ENCODE measurements around the gene DDN.

The DDN gene

GRCh38 chr12:49008943-49009342, 9.8 kb upstream of the DDN start:
- Mint-ChIP-seq H3K36me3 (ENCODE audit: low read depth) (peaks cover 80% of the 10 kb centered on the region), H3K4me3 (no peak overlapping the region), H3K4me1 (ENCODE audit: low read depth) (no peaks in the 10 kb centered on the region), H3K27ac (no peak overlapping the region), H3K27me3 (no peaks in the 10 kb centered on the region), H3K9me3 (no peaks in the 10 kb centered on the region)

GRCh38 chr12:49000346-49000745, 1.2 kb upstream of the DDN start:
- no peaks in the 10 kb centered on the region for H3K9me3 Mint-ChIP-seq
- peaks cover 33% of the 10 kb centered on the region for H3K27me3 Mint-ChIP-seq
- H3K36me3 Mint-ChIP-seq (ENCODE audit: low read depth), result peaks cover 49% of the 10 kb centered on the region
- peaks cover 33% of the 10 kb centered on the region for H3K4me1 Mint-ChIP-seq (ENCODE audit: low read depth)
- H3K4me3 Mint-ChIP-seq, result no peak overlapping the region
- no peak overlapping the region for H3K27ac Mint-ChIP-seq

GRCh38 chr12:48998497-48999353, 450 bp downstream of the DDN start:
- no peaks in the 10 kb centered on the region for H3K9me3 Mint-ChIP-seq
- H3K27ac Mint-ChIP-seq, result no peak overlapping the region
- H3K4me3 Mint-ChIP-seq, result peak overlapping the region; percentile 74
- H3K27me3 Mint-ChIP-seq, result peaks cover 45% of the 10 kb centered on the region
- H3K36me3 Mint-ChIP-seq (ENCODE audit: low read depth), result peaks cover 34% of the 10 kb centered on the region
- H3K4me1 Mint-ChIP-seq (ENCODE audit: low read depth), result peaks cover 37% of the 10 kb centered on the region

GRCh38 chr12:48997719-48998496, 1.3 kb downstream of the DDN start:
- Mint-ChIP-seq H3K4me1 (ENCODE audit: low read depth) (peaks cover 37% of the 10 kb centered on the region), H3K27me3 (peaks cover 49% of the 10 kb centered on the region), H3K4me3 (peak overlapping the region; percentile 58), H3K36me3 (ENCODE audit: low read depth) (peaks cover 26% of the 10 kb centered on the region), H3K27ac (no peak overlapping the region), H3K9me3 (no peaks in the 10 kb centered on the region)

GRCh38 chr12:48996794-48997718, 2.1 kb downstream of the DDN start:
- Mint-ChIP-seq H3K27me3 (peaks cover 51% of the 10 kb centered on the region), H3K27ac (no peak overlapping the region), H3K36me3 (ENCODE audit: low read depth) (peaks cover 17% of the 10 kb centered on the region), H3K4me1 (ENCODE audit: low read depth) (peaks cover 37% of the 10 kb centered on the region), H3K9me3 (no peaks in the 10 kb centered on the region), H3K4me3 (peak overlapping the region; percentile 58)

- Mint-ChIP-seq H3K36me3 (ENCODE audit: low read depth) (peaks cover 1% of the 10 kb centered on the region), H3K4me1 (ENCODE audit: low read depth) (peaks cover 35% of the 10 kb centered on the region), H3K4me3 (peak overlapping the region; percentile 24), H3K27ac (no peak overlapping the region), H3K9me3 (no peaks in the 10 kb centered on the region), H3K27me3 (peaks cover 50% of the 10 kb centered on the region)
Observed at GRCh38 chr12:48995086-48995879, 3.9 kb downstream of the DDN start.

GRCh38 chr12:48994224-48995085, 4.7 kb downstream of the DDN start:
- Mint-ChIP-seq H3K9me3 (no peaks in the 10 kb centered on the region), H3K27ac (no peak overlapping the region), H3K36me3 (ENCODE audit: low read depth) (no peaks in the 10 kb centered on the region), H3K27me3 (peaks cover 52% of the 10 kb centered on the region), H3K4me1 (ENCODE audit: low read depth) (peaks cover 27% of the 10 kb centered on the region), H3K4me3 (no peak overlapping the region)

GRCh38 chr12:48993787-48994186, 5.4 kb downstream of the DDN start:
- Mint-ChIP-seq H3K27ac (no peak overlapping the region), H3K4me1 (ENCODE audit: low read depth) (peaks cover 20% of the 10 kb centered on the region), H3K9me3 (no peaks in the 10 kb centered on the region), H3K4me3 (no peak overlapping the region), H3K36me3 (ENCODE audit: low read depth) (no peaks in the 10 kb centered on the region), H3K27me3 (peaks cover 59% of the 10 kb centered on the region)

- H3K27me3 Mint-ChIP-seq, result peaks cover 65% of the 10 kb centered on the region
- no peak overlapping the region for H3K27ac Mint-ChIP-seq
- no peaks in the 10 kb centered on the region for H3K36me3 Mint-ChIP-seq (ENCODE audit: low read depth)
- no peak overlapping the region for H3K4me3 Mint-ChIP-seq
- H3K9me3 Mint-ChIP-seq, result no peaks in the 10 kb centered on the region
- H3K4me1 Mint-ChIP-seq (ENCODE audit: low read depth), result peaks cover 8% of the 10 kb centered on the region
Observed at GRCh38 chr12:48991247-48992050, 7.7 kb downstream of the DDN start.

- Mint-ChIP-seq H3K36me3 (ENCODE audit: low read depth) (no peaks in the 10 kb centered on the region), H3K27ac (no peak overlapping the region), H3K4me1 (ENCODE audit: low read depth) (peaks cover 7% of the 10 kb centered on the region), H3K9me3 (no peaks in the 10 kb centered on the region), H3K27me3 (peaks cover 62% of the 10 kb centered on the region), H3K4me3 (no peak overlapping the region)
Observed at GRCh38 chr12:48990552-48990951, 8.6 kb downstream of the DDN start.

- Mint-ChIP-seq H3K4me3 (no peak overlapping the region), H3K27ac (no peak overlapping the region), H3K9me3 (no peaks in the 10 kb centered on the region), H3K36me3 (ENCODE audit: low read depth) (no peaks in the 10 kb centered on the region), H3K27me3 (peaks cover 65% of the 10 kb centered on the region), H3K4me1 (ENCODE audit: low read depth) (no peaks in the 10 kb centered on the region)
Observed at GRCh38 chr12:48988030-48988649, 11.0 kb downstream of the DDN start.

GRCh38 chr12:48986720-48987291, 12.4 kb downstream of the DDN start:
- H3K27ac Mint-ChIP-seq, result no peak overlapping the region
- no peak overlapping the region for H3K4me3 Mint-ChIP-seq
- peaks cover 74% of the 10 kb centered on the region for H3K27me3 Mint-ChIP-seq
- H3K9me3 Mint-ChIP-seq, result no peaks in the 10 kb centered on the region
- no peaks in the 10 kb centered on the region for H3K36me3 Mint-ChIP-seq (ENCODE audit: low read depth)
- peaks cover 5% of the 10 kb centered on the region for H3K4me1 Mint-ChIP-seq (ENCODE audit: low read depth)

Measured in stimulated activated naive CD8-positive, alpha-beta T cell treated with anti-CD3 and anti-CD28 coated beads, Interleukin-15, Interleukin-2, amounts not matched to agents 100 ng/mL and 50 ng/mL, for 24 hours (primary cell).